ENCODE data around the gene CYP1A1. TPM values are rescaled to one million over a fixed set of nuclear protein-coding genes. Genes with fewer than 3 reads are reported as not detected.
A peak's percentile ranks its signal among the peaks of the same experiment; 100 is the strongest.
"Not testable (repeated sequence)": the region's sequence is repeated elsewhere in the genome, so short reads cannot be mapped to it uniquely, and the experiment has no call there.

CYP1A1 gene
- 37.6 and 89.4 TPM in 2 replicates for total RNA-seq

- DNase-seq: peak; percentile 43
Observed at GRCh38 chr15:74725225-74725774, at the start of gene CYP1A1. CYP1A1 (minus strand) TSS chr15:74725528; CDS start chr15:74723097, 2,431 bp downstream.

GRCh38 chr15:74773731-74774252, 48.5 kb upstream of the CYP1A1 start:
- no peak for DNase-seq

GRCh38 chr15:74773329-74773728, 48.0 kb upstream of the CYP1A1 start:
- no peak for DNase-seq

- DNase-seq: no peak
Observed at GRCh38 chr15:74770211-74770903, 45.0 kb upstream of the CYP1A1 start.

- no peak for DNase-seq
Observed at GRCh38 chr15:74769463-74770025, 44.2 kb upstream of the CYP1A1 start.

- peak; percentile 75 for DNase-seq
Observed at GRCh38 chr15:74768771-74769342, 43.5 kb upstream of the CYP1A1 start.

GRCh38 chr15:74768099-74768770, 42.9 kb upstream of the CYP1A1 start:
- DNase-seq: peak; percentile 40

- no peak for DNase-seq
Observed at GRCh38 chr15:74767167-74768098, 42.1 kb upstream of the CYP1A1 start.

GRCh38 chr15:74763416-74763815, 38.1 kb upstream of the CYP1A1 start:
- DNase-seq: no peak

- no peak for DNase-seq
Observed at GRCh38 chr15:74762791-74763150, 37.4 kb upstream of the CYP1A1 start.

GRCh38 chr15:74758736-74759135, 33.4 kb upstream of the CYP1A1 start:
- DNase-seq: no peak

GRCh38 chr15:74754593-74755215, 29.4 kb upstream of the CYP1A1 start:
- DNase-seq: no peak

GRCh38 chr15:74752531-74752930, 27.2 kb upstream of the CYP1A1 start:
- no peak for DNase-seq

- no peak for DNase-seq
Observed at GRCh38 chr15:74752011-74752410, 26.7 kb upstream of the CYP1A1 start.

- no peak for DNase-seq
Observed at GRCh38 chr15:74750751-74751150, 25.4 kb upstream of the CYP1A1 start.

GRCh38 chr15:74749832-74750231, 24.5 kb upstream of the CYP1A1 start:
- no peak for DNase-seq

- DNase-seq: no peak
Observed at GRCh38 chr15:74748322-74748946, 23.1 kb upstream of the CYP1A1 start, which contains the start of gene CYP1A2. CYP1A2 (plus strand) TSS chr15:74748845; CDS start chr15:74749739, 894 bp downstream.

- DNase-seq: no peak
Observed at GRCh38 chr15:74746389-74746788, 21.1 kb upstream of the CYP1A1 start.

GRCh38 chr15:74742422-74742821, 17.1 kb upstream of the CYP1A1 start:
- no peak for DNase-seq

- not testable (repeated sequence) for DNase-seq
Observed at GRCh38 chr15:74738239-74738638, 12.9 kb upstream of the CYP1A1 start.

- no peak for DNase-seq
Observed at GRCh38 chr15:74735305-74735704, 10.0 kb upstream of the CYP1A1 start.
